Measurements from ENCODE around the gene MDP1.

The MDP1 gene

GRCh38 chr14:24179961-24180796, 35.7 kb downstream of the MDP1 start:
- no peak for DNase-seq

- no peak for DNase-seq
Observed at GRCh38 chr14:24179294-24179960, 36.4 kb downstream of the MDP1 start.

- DNase-seq = no peak
Observed at GRCh38 chr14:24178399-24179178, 37.3 kb downstream of the MDP1 start.

- no peak for DNase-seq
Observed at GRCh38 chr14:24177891-24178290, 38.0 kb downstream of the MDP1 start.

- no peak for DNase-seq
Observed at GRCh38 chr14:24177041-24177825, 38.6 kb downstream of the MDP1 start.

- DNase-seq = no peak
Observed at GRCh38 chr14:24176599-24176998, 39.3 kb downstream of the MDP1 start.

GRCh38 chr14:24172871-24173281, 43.0 kb downstream of the MDP1 start:
- DNase-seq = no peak

GRCh38 chr14:24172261-24172860, 43.5 kb downstream of the MDP1 start:
- no peak for DNase-seq

- DNase-seq = peak; percentile 92
Observed at GRCh38 chr14:24171422-24172260, 44.2 kb downstream of the MDP1 start, which contains the start of gene REC8. TSS of gene REC8 (plus strand) at chr14:24172080. CDS start at chr14:24172553, 473 bp downstream.

GRCh38 chr14:24167469-24168114, 48.3 kb downstream of the MDP1 start:
- DNase-seq = no peak

GRCh38 chr14:24165785-24166184, 50.1 kb downstream of the MDP1 start:
- DNase-seq = no peak

- DNase-seq = no peak
Observed at GRCh38 chr14:24164518-24164991, 51.3 kb downstream of the MDP1 start.
